K562 (cell line): ENCODE results near the gene FAM219B. TPM values are rescaled to one million over a fixed set of nuclear protein-coding genes. Genes with fewer than 3 reads are reported as not detected.

Experiments used
- ATAC-seq: fragments of 200-7000 bp; cut with Tn5 transposase; 3 replicates; pipeline ENCODE4 v1.9.1; 2020; ENCODE audit warnings: moderate library complexity
- BruUV-seq: library from RNA; stranded (reverse); fragments of 400-500 nt; replicated peaks from 2 replicates; lab custom pipeline; 2021; lab: Mats Ljungman, UMichigan
- CTCF ChIA-PET: fragments of 300-600 bp; formaldehyde crosslinking; extraction: SDS; loops from one replicate; lab custom pipeline; 2021; ENCODE audit warnings: low intra/inter-chr PET ratio; lab: Yijun Ruan, JAX
- POLR2A ChIA-PET: fragments of 300-600, 350-650 bp; sonication (Branson Sonifier 250); formaldehyde crosslinking; extraction: SDS; loops from one replicate; lab custom pipeline; 2021; ENCODE audit warnings: antibody characterized with exemption, inconsistent platforms; lab: Yijun Ruan, JAX
- DNase-seq, 4 experiments: peaks; one replicate each; pipeline versions ENCODE4 v3.0.0 to v3.0.0-alpha.2; 2011 to 2018; ENCODE audit warnings: low spot score in 3 of 4, mixed read lengths in 3 of 4; ENCODE audit errors: extremely low read depth in 1 of 4
- FAIRE-seq: peaks from 2 replicates; lab custom pipeline; 2011; peaks lifted over from hg19 to GRCh38; lab: Jason Lieb, UNC
- H2AFZ ChIP-seq: 2 replicates; pipeline ENCODE4 v1.6.0; 2011; ENCODE audit warnings: low read depth, low read length, control low read depth, inconsistent platforms
- H3K27ac ChIP-seq: fragments of 200-600 bp; 3 replicates; pipeline ENCODE4 v1.8.0; 2011; ENCODE audit warnings: low read depth, mild to moderate bottlenecking, control low read depth, inconsistent platforms, low read length, moderate library complexity, mixed read lengths; ENCODE audit errors: extremely low read depth
- H3K27me3 ChIP-seq, 2 experiments: fragments of 300-600 bp in 1 of 2; 2 replicates in 1 of 2; 3 replicates in 1 of 2; pipeline versions ENCODE4 v1.6.0 to v1.8.0; 2011; ENCODE audit warnings: inconsistent platforms in 2 of 2, low read length in 2 of 2, mild to moderate bottlenecking in 1 of 2, mixed read lengths in 1 of 2, moderate library complexity in 1 of 2; ENCODE audit not compliant: control insufficient read depth in 2 of 2, insufficient read depth in 2 of 2
- H3K36me3 ChIP-seq: fragments of 300-600 bp; 3 replicates; pipeline ENCODE4 v1.8.0; 2011; ENCODE audit warnings: mild to moderate bottlenecking, low read length, inconsistent platforms; ENCODE audit not compliant: control insufficient read depth, insufficient read depth
- H3K4me1 ChIP-seq, 2 experiments: fragments of 200-600 bp in 1 of 2; replicated peaks in 1 of 2; 2 replicates in 1 of 2; 3 replicates in 1 of 2; pipeline versions ENCODE4 v1.5.1 to v1.8.0; 2011; ENCODE audit warnings: inconsistent platforms in 2 of 2, low read length in 2 of 2, mild to moderate bottlenecking in 1 of 2, mixed read lengths in 1 of 2, moderate library complexity in 1 of 2; ENCODE audit not compliant: control insufficient read depth in 2 of 2, insufficient read depth in 2 of 2
- H3K4me2 ChIP-seq: 2 replicates; pipeline ENCODE4 v1.6.1; 2011; ENCODE audit warnings: low read length, control low read depth, inconsistent platforms, mixed read lengths; ENCODE audit not compliant: insufficient read depth
- H3K4me3 ChIP-seq: fragments of 200-600 bp; sonication (generic), shearing (Covaris generic); 2 replicates; pipeline ENCODE4 v1.5.1; 2016; ENCODE audit warnings: control low read depth, inconsistent platforms
- H3K79me2 ChIP-seq: fragments of 200-600 bp; 3 replicates; pipeline ENCODE4 v1.8.0; 2011; ENCODE audit warnings: low read length, inconsistent platforms; ENCODE audit not compliant: control insufficient read depth, insufficient read depth
- H3K9ac ChIP-seq, 2 experiments: 2 replicates each; pipeline versions ENCODE4 v1.6.0 to v1.6.1; 2011; ENCODE audit warnings: low read depth in 2 of 2, low read length in 2 of 2, control low read depth in 1 of 2, inconsistent platforms in 1 of 2, mild to moderate bottlenecking in 1 of 2, mixed read lengths in 1 of 2; ENCODE audit not compliant: insufficient read depth in 1 of 2
- H3K9me1 ChIP-seq: one replicate; pipeline ENCODE4 v1.6.0; 2011; ENCODE audit warnings: inconsistent platforms, mild to moderate bottlenecking, low read length, moderate library complexity; ENCODE audit not compliant: control insufficient read depth, insufficient read depth
- H3K9me3 ChIP-seq: replicated peaks from 2 replicates; pipeline ENCODE4 v1.5.1; 2011; ENCODE audit warnings: low read depth, low read length, inconsistent platforms; ENCODE audit not compliant: control insufficient read depth, insufficient read depth
- H4K20me1 ChIP-seq: replicated peaks from 2 replicates; pipeline ENCODE4 v1.6.1; 2011; ENCODE audit warnings: low read length, inconsistent platforms, mixed read lengths; ENCODE audit not compliant: control insufficient read depth, insufficient read depth
- ARHGAP35 ChIP-seq: fragments of 450-650 bp; IDR thresholded peaks from 2 replicates; pipeline ENCODE4 v1.6.1; 2018; ENCODE audit not compliant: partially characterized antibody
- MEF2D ChIP-seq: conservative IDR thresholded peaks from 2 replicates; pipeline ENCODE4 v1.6.1; 2016; ENCODE audit warnings: low read depth, missing genetic modification characterization, missing compliant biosample characterization
- SNIP1 ChIP-seq: fragments of 450-650 bp; IDR thresholded peaks from 2 replicates; pipeline ENCODE4 v1.7.1; 2017; ENCODE audit warnings: low read depth, mild to moderate bottlenecking
- SREBF1 ChIP-seq: fragments of 150-350 bp; IDR thresholded peaks from 2 replicates; pipeline ENCODE4 v1.6.1; 2014; ENCODE audit warnings: antibody characterized with exemption, low read depth, low read length, borderline replicate concordance
- TEAD4 ChIP-seq, 2 experiments: sonication (generic) in 1 of 2; formaldehyde crosslinking in 1 of 2; IDR thresholded peaks; 2 replicates each; pipeline versions ENCODE4 v1.6.1 to v1.8.0; 2012 to 2022; ENCODE audit warnings: borderline replicate concordance in 1 of 2, inconsistent platforms in 1 of 2, low read length in 1 of 2, mild to moderate bottlenecking in 1 of 2, missing genetic modification reagents in 1 of 2
- WGBS: fragments of 100-300 bp; shearing (Covaris generic); methylation state at CpG from one replicate; pipeline ENCODE4 v1.1.6; 2016; ENCODE audit warnings: low coverage, mixed read lengths; ENCODE audit not compliant: insufficient coverage; ENCODE audit errors: missing lambda C conversion rate; 5-methylcytosine and 5-hydroxymethylcytosine counted together
- in situ Hi-C: fragments of 300-500 bp; cut with MboI; formaldehyde crosslinking; loops from 4 replicates; pipeline ENCODE4 v1.15.0; 2018; ENCODE audit warnings: inconsistent platforms, mixed read lengths
- intact Hi-C: fragments of 100-400 bp; cut with micrococcal nuclease; formaldehyde crosslinking; loops from 2 replicates; pipeline ENCODE4 v1.14.2; 2022
- polyA plus RNA-seq, 8 experiments: library from polyadenylated mRNA; depleted of rRNA in 4 of 8; stranded (reverse) in 5 of 8; unstranded in 3 of 8; fragments of >200 nt; fragmentation: Nextera tagmentation in 2 of 8; fragmentation: Illumina TruSeq in 1 of 8; extraction: Ambion mirVana in 2 of 8; extraction: Trizol in 1 of 8; gene quantifications; 2 replicates each; pipeline versions ENCODE4 v1.2.1 to v1.2.3, GENCODE V29; 2011 to 2014; ENCODE audit warnings: inconsistent platforms in 1 of 8, missing spikeins in 1 of 8
- total RNA-seq, 7 experiments: library from RNA; depleted of rRNA in 6 of 7; stranded (reverse); fragments of >200 nt in 6 of 7; fragmentation: Illumina TruSeq in 2 of 7; extraction: Trizol in 2 of 7; gene quantifications; 2 replicates each; pipeline versions ENCODE4 v1.2.1 to v1.2.3, GENCODE V29; 2011 to 2021; ENCODE audit warnings: low replicate concordance in 1 of 7
- TF ChIP-seq, protein P1 (sequence below), 2 experiments: IDR thresholded peaks; 2 replicates each; pipeline ENCODE4 v1.6.1; 2012; ENCODE audit warnings: improper control_type of control experiment in 2 of 2, low read depth in 2 of 2, low read length in 2 of 2, borderline replicate concordance in 1 of 2
- TF ChIP-seq, protein P2 (sequence below): fragments of 450-650 bp; formaldehyde crosslinking; conservative IDR thresholded peaks from 2 replicates; pipeline ENCODE4 v1.4.0; 2022; ENCODE audit warnings: mild to moderate bottlenecking, missing genetic modification characterization
- TF ChIP-seq, protein P3 (sequence below), 2 experiments: fragments of 450-650 bp in 1 of 2; sonication (generic) in 1 of 2; formaldehyde crosslinking in 1 of 2; IDR thresholded peaks; 2 replicates each; pipeline versions ENCODE4 v1.7.1 to v1.9.0; 2016 to 2022; ENCODE audit warnings: inconsistent platforms in 1 of 2, mild to moderate bottlenecking in 1 of 2, missing genetic modification reagents in 1 of 2

Gene FAM219B
- total and polyA plus RNA-seq, 9 of the 15 experiments (the other 6 are each of a cell fraction or from before 2014, with no cell fraction given): 6.8 to 50.4 (median 29.4) TPM

DNA sequence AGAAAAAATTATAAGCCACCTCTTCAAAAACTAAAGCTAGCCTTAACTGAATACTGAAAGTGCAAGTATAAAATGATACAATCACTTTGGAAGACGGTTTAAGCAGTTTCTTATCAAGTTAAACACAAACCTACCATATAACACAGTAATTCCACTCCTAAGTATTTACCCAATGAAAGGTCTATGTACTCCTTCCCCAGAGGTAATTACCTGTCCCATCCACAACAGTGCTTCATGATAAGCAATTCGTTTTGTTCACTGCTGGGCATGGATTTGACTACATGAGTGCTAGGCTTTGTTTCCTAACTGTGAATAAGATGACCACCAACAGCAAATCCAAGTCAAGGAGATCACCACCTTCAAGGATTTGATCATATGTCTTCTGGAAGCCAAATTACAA lies 26.9 kb upstream of the FAM219B start:
- Histone ChIP-seq H2AFZ (no peak overlapping the region), H3K9me1 (no peaks in the 10 kb centered on the region), H3K27me3 (no peaks in the 10 kb centered on the region), H4K20me1 (peaks cover 9% of the 10 kb centered on the region), H3K4me3 (no peak overlapping the region; the same call in 1 of the 2 replicates), H3K36me3 (peaks cover 72% of the 10 kb centered on the region), H3K27ac (no peak overlapping the region), H3K79me2 (peaks cover 92% of the 10 kb centered on the region), H3K9me3 (no peaks in the 10 kb centered on the region), H3K4me1 (peaks cover 19 to 27% of the 10 kb centered on the region in 2 experiments), H3K4me2 (peak overlapping the region; percentile 40), H3K9ac (no peak overlapping the region)
- in situ Hi-C loops (no loop called here), intact Hi-C loops (no loop called here)
- no TSS peak for BruUV-seq
- peak; percentile 11 for FAIRE-seq
- WGBS: 11% methylated on average over 2 of the region's 2 CpGs
- no peak for ATAC-seq
- ChIA-PET POLR2A (interaction anchor here (0.6 to 3.1 kb wide), 11 partner anchors 9 to 498 kb away, joined by 3 to 15 read pairs (median 5); partner anchors contain the start of genes FAM219B and PPCDC), CTCF (interaction anchor here (0.7 kb wide), 1 partner anchor 423 kb away, joined by 4 read pairs; no protein-coding TSS in a partner anchor)
- DNase-seq: no peak
- TF ChIP-seq SREBF1: no peak
- TF ChIP-seq, protein P1, sequence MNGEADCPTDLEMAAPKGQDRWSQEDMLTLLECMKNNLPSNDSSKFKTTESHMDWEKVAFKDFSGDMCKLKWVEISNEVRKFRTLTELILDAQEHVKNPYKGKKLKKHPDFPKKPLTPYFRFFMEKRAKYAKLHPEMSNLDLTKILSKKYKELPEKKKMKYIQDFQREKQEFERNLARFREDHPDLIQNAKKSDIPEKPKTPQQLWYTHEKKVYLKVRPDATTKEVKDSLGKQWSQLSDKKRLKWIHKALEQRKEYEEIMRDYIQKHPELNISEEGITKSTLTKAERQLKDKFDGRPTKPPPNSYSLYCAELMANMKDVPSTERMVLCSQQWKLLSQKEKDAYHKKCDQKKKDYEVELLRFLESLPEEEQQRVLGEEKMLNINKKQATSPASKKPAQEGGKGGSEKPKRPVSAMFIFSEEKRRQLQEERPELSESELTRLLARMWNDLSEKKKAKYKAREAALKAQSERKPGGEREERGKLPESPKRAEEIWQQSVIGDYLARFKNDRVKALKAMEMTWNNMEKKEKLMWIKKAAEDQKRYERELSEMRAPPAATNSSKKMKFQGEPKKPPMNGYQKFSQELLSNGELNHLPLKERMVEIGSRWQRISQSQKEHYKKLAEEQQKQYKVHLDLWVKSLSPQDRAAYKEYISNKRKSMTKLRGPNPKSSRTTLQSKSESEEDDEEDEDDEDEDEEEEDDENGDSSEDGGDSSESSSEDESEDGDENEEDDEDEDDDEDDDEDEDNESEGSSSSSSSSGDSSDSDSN (IDR thresholded peaks at IDR 0.05; ENCODE audit: borderline replicate concordance in 1 of 2, low read depth in 2 of 2, low read length in 2 of 2): no peak
- no peak for TF ChIP-seq ARHGAP35
- TF ChIP-seq SNIP1: no peak
- TF ChIP-seq, protein P2, sequence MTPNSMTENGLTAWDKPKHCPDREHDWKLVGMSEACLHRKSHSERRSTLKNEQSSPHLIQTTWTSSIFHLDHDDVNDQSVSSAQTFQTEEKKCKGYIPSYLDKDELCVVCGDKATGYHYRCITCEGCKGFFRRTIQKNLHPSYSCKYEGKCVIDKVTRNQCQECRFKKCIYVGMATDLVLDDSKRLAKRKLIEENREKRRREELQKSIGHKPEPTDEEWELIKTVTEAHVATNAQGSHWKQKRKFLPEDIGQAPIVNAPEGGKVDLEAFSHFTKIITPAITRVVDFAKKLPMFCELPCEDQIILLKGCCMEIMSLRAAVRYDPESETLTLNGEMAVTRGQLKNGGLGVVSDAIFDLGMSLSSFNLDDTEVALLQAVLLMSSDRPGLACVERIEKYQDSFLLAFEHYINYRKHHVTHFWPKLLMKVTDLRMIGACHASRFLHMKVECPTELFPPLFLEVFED (CRISPR knock-in tag): no peak
- no peak for TF ChIP-seq TEAD4 (IDR thresholded peaks at IDR 0.05; ENCODE audit: low read length)
- no peak for TF ChIP-seq TEAD4 (CRISPR knock-in tag; IDR thresholded peaks at IDR 0.05; ENCODE audit: borderline replicate concordance)
- TF ChIP-seq, protein P3, sequence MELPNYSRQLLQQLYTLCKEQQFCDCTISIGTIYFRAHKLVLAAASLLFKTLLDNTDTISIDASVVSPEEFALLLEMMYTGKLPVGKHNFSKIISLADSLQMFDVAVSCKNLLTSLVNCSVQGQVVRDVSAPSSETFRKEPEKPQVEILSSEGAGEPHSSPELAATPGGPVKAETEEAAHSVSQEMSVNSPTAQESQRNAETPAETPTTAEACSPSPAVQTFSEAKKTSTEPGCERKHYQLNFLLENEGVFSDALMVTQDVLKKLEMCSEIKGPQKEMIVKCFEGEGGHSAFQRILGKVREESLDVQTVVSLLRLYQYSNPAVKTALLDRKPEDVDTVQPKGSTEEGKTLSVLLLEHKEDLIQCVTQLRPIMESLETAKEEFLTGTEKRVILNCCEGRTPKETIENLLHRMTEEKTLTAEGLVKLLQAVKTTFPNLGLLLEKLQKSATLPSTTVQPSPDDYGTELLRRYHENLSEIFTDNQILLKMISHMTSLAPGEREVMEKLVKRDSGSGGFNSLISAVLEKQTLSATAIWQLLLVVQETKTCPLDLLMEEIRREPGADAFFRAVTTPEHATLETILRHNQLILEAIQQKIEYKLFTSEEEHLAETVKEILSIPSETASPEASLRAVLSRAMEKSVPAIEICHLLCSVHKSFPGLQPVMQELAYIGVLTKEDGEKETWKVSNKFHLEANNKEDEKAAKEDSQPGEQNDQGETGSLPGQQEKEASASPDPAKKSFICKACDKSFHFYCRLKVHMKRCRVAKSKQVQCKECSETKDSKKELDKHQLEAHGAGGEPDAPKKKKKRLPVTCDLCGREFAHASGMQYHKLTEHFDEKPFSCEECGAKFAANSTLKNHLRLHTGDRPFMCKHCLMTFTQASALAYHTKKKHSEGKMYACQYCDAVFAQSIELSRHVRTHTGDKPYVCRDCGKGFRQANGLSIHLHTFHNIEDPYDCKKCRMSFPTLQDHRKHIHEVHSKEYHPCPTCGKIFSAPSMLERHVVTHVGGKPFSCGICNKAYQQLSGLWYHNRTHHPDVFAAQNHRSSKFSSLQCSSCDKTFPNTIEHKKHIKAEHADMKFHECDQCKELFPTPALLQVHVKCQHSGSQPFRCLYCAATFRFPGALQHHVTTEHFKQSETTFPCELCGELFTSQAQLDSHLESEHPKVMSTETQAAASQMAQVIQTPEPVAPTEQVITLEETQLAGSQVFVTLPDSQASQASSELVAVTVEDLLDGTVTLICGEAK (IDR thresholded peaks at IDR 0.05): no peak
- TF ChIP-seq, protein P3 (CRISPR knock-in tag; IDR thresholded peaks at IDR 0.05): no peak
- no peak for TF ChIP-seq MEF2D (tag)
